ENCODE results near the gene SLC26A6.

Gene SLC26A6

DNA sequence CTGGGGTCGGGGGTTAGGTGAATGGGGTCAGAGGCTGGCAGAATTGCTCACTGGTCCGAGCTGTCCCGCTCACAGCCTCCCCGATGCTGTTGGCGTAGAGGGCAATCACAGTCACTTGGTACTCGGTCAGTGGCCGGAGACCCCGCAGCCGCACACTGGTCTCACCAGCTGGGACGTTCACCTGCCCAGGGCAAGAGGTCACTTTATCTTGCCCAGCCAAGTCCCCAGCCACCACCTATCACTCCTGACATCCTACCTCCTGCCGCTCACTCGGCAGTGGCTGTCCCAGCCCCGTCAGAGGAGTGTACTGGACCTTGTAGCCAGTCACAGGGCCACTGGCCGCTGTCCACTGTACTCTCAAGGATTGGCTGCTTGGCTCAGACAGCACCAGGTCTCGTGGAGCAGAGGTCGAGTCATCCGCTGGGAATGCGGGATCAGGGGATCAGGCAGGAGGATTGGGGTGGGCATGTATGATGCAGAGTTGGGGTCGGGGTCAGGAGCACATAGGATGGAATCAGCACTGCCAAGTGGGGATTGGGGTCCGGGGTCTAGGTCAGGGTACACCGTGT is 42.7 kb downstream of the SLC26A6 start:
- Histone ChIP-seq H2AFZ (no peak overlapping the region), H3K4me3 (ENCODE audit: low read depth, low read length) (no peak overlapping the region), H3K79me2 (no peaks in the 10 kb centered on the region), H3K27ac (no peak overlapping the region), H3K36me3 (ENCODE audit: control insufficient read depth, insufficient read depth, low read length) (no peaks in the 10 kb centered on the region), H3K27me3 (ENCODE audit: control insufficient read depth, insufficient read depth, low read length) (no peaks in the 10 kb centered on the region), H3K4me1 (peaks cover 7% of the 10 kb centered on the region), H3K4me2 (ENCODE audit: low read length) (no peak overlapping the region), H3K9me3 (ENCODE audit: control insufficient read depth, low read length) (no peaks in the 10 kb centered on the region), H3K9ac (no peak overlapping the region)
- TF ChIP-seq, protein P1, sequence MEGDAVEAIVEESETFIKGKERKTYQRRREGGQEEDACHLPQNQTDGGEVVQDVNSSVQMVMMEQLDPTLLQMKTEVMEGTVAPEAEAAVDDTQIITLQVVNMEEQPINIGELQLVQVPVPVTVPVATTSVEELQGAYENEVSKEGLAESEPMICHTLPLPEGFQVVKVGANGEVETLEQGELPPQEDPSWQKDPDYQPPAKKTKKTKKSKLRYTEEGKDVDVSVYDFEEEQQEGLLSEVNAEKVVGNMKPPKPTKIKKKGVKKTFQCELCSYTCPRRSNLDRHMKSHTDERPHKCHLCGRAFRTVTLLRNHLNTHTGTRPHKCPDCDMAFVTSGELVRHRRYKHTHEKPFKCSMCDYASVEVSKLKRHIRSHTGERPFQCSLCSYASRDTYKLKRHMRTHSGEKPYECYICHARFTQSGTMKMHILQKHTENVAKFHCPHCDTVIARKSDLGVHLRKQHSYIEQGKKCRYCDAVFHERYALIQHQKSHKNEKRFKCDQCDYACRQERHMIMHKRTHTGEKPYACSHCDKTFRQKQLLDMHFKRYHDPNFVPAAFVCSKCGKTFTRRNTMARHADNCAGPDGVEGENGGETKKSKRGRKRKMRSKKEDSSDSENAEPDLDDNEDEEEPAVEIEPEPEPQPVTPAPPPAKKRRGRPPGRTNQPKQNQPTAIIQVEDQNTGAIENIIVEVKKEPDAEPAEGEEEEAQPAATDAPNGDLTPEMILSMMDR (IDR thresholded peaks at IDR 0.05) = no peak

DNA sequence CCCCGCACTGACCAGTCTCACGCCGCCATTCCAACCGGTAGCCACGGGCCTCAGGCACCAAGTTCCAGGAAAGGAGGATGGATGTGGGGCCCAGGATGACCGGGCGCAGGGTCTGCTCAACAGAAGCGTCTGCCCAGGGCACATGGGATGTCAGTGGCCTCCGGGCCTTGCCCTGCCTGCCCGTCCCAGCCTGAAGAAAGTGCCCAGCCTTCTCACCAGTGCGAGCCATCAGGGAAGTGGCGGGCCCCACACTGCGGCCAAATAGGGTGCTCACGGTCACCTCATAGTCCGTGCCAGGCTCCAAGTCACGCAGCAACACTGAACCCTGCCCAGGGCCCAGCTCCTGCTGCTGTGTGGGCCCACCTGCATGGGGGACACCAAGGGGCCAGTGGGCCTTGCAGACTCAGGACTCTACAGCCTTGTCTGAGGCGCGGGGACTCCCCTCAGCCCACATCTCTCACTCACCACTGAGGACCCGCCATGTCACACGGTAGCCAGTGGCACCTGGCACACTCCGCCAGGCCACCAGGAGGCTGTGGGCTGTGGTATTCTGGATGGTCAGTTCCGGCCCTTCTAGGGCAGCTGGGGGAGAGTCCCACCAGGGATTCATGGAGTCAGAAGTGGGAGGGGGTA is 43.3 kb downstream of the SLC26A6 start:
- H3K9me3 ChIP-seq (ENCODE audit: control insufficient read depth, low read length) = no peaks in the 10 kb centered on the region
- no peaks in the 10 kb centered on the region for H3K36me3 ChIP-seq (ENCODE audit: control insufficient read depth, insufficient read depth, low read length)
- no peak overlapping the region for H3K4me3 ChIP-seq (ENCODE audit: low read depth, low read length)
- peaks cover 7% of the 10 kb centered on the region for H3K4me1 ChIP-seq
- H3K27me3 ChIP-seq (ENCODE audit: control insufficient read depth, insufficient read depth, low read length) = no peaks in the 10 kb centered on the region
- H2AFZ ChIP-seq = no peak overlapping the region
- no peak overlapping the region for H3K9ac ChIP-seq
- H3K4me2 ChIP-seq (ENCODE audit: low read length) = no peak overlapping the region
- no peaks in the 10 kb centered on the region for H3K79me2 ChIP-seq
- TF ChIP-seq, protein P1 (IDR thresholded peaks at IDR 0.05) = no peak
- no peak overlapping the region for H3K27ac ChIP-seq

DNA sequence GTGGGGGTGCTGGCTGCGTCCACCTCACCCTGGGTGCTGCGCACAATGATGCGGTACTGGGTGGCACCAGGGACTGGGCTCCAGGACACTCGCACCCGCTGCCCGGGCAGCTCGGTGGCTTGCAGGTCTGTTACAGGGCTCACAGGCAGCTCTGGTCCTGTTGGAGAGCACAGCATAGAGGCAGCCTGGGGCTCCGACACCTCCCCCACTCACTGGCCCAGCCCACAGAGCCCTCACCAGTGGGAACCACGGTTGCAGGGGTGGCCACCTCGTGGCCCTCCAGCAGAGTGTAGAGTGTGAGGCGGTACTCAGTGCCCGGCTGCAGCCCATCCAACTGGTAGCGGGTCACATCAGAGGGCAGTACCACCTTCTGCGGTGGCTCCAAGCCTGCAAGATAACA is 43.8 kb downstream of the SLC26A6 start:
- H3K4me3 ChIP-seq (ENCODE audit: low read depth, low read length) = no peak overlapping the region
- H3K27ac ChIP-seq = no peak overlapping the region
- no peaks in the 10 kb centered on the region for H3K79me2 ChIP-seq
- no peaks in the 10 kb centered on the region for H3K9me3 ChIP-seq (ENCODE audit: control insufficient read depth, low read length)
- no peaks in the 10 kb centered on the region for H3K36me3 ChIP-seq (ENCODE audit: control insufficient read depth, insufficient read depth, low read length)
- TF ChIP-seq, protein P1 (IDR thresholded peaks at IDR 0.05) = no peak
- H3K27me3 ChIP-seq (ENCODE audit: control insufficient read depth, insufficient read depth, low read length) = no peaks in the 10 kb centered on the region
- H3K4me1 ChIP-seq = peaks cover 7% of the 10 kb centered on the region
- H3K4me2 ChIP-seq (ENCODE audit: low read length) = no peak overlapping the region
- no peak overlapping the region for H2AFZ ChIP-seq
- no peak overlapping the region for H3K9ac ChIP-seq

DNA sequence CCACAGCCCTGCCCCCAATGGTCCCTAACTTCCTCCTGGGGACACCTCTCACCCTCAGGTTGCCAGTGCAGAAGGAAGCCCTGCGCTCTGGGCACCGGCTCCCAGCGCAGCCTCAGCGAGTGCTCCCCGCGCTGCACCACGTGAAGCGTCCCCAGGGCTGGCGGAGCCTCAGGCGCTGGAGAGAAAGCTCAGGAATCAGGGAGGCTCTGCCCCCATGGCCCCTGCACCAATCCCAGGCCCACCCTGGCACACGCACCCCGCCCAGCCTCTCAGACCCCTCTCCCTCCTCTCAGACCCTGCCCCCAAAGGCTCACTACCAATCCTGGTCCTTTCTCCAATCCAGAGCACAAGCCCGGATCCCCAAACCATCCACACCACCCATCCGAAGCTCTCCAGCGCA is 47.0 kb downstream of the SLC26A6 start:
- Histone ChIP-seq H3K79me2 (no peaks in the 10 kb centered on the region), H3K4me2 (ENCODE audit: low read length) (no peak overlapping the region), H3K27ac (no peak overlapping the region), H3K27me3 (ENCODE audit: control insufficient read depth, insufficient read depth, low read length) (no peaks in the 10 kb centered on the region), H3K36me3 (ENCODE audit: control insufficient read depth, insufficient read depth, low read length) (no peaks in the 10 kb centered on the region), H3K4me3 (ENCODE audit: low read depth, low read length) (no peak overlapping the region), H3K9ac (no peak overlapping the region), H2AFZ (no peak overlapping the region), H3K9me3 (ENCODE audit: control insufficient read depth, low read length) (no peaks in the 10 kb centered on the region), H3K4me1 (no peaks in the 10 kb centered on the region)
- TF ChIP-seq, protein P1 (IDR thresholded peaks at IDR 0.05) = no peak

DNA sequence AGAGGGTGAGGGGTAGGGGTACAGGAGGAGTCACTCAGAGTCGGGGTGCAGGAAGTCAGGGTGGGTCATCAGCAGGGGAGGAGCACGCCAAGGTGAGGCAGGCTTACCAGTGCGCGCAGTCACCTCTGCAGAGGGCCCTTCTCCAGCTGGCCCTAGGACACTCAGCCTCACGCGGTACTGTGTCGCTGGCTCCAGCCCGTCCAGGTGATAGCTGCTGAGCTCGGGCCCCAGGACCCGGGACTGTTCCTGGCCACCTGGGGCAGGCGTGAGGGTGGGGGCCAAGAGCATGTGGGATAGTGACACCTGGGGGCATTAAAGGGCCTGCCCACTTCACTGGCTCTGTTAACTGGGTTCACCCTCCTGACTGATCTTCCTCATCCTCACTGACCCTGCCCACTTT is 47.6 kb downstream of the SLC26A6 start:
- Histone ChIP-seq H3K4me1 (no peaks in the 10 kb centered on the region), H3K9me3 (ENCODE audit: control insufficient read depth, low read length) (no peaks in the 10 kb centered on the region), H3K27ac (no peak overlapping the region), H3K4me2 (ENCODE audit: low read length) (no peak overlapping the region), H3K79me2 (no peaks in the 10 kb centered on the region), H3K27me3 (ENCODE audit: control insufficient read depth, insufficient read depth, low read length) (no peaks in the 10 kb centered on the region), H3K36me3 (ENCODE audit: control insufficient read depth, insufficient read depth, low read length) (no peaks in the 10 kb centered on the region), H3K4me3 (ENCODE audit: low read depth, low read length) (no peak overlapping the region), H2AFZ (no peak overlapping the region), H3K9ac (no peak overlapping the region)
- TF ChIP-seq, protein P1 (IDR thresholded peaks at IDR 0.05) = no peak

Data from parathyroid adenoma (tissue), 2 donors.